Prostate gland (tissue), 2 donors: ENCODE results near the gene PTGER2. TPM values are rescaled to one million over a fixed set of nuclear protein-coding genes. Genes with fewer than 3 reads are reported as not detected.
A peak's percentile ranks its signal among the peaks of the same experiment; 100 is the strongest.

ENCODE experiments used
- DNase-seq: peaks from one replicate; pipeline ENCODE4 v3.0.0-alpha.2; 2019; ENCODE audit warnings: low spot score
- H3K27ac ChIP-seq, 2 donors: fragments of 200-600 bp; sonication (generic); 2 replicates each; pipeline ENCODE4 v1.5.1; 2017 to 2019
- H3K27me3 ChIP-seq: fragments of 200-600 bp; sonication (generic); replicated peaks from 2 replicates; pipeline ENCODE4 v1.5.1; 2019; ENCODE audit not compliant: insufficient read depth
- H3K36me3 ChIP-seq, 2 donors: fragments of 200-600 bp; sonication (generic); 1 replicate in 1 of 2; 2 replicates in 1 of 2; pipeline versions ENCODE4 v1.5.1 to v1.8.1; 2017 to 2019
- H3K4me1 ChIP-seq: fragments of 200-600 bp; sonication (generic); replicated peaks from 2 replicates; pipeline ENCODE4 v1.5.1; 2019
- H3K4me3 ChIP-seq, 2 donors: fragments of 200-600 bp; sonication (generic); 2 replicates each; pipeline ENCODE4 v1.5.1; 2017 to 2019
- H3K9me3 ChIP-seq: fragments of 200-600 bp; sonication (generic); 2 replicates; pipeline ENCODE4 v1.5.1; 2017
- POLR2A ChIP-seq: fragments of 450-650 bp; IDR thresholded peaks from one replicate; pipeline ENCODE4 v1.6.1; 2016; ENCODE audit warnings: antibody characterized with exemption, mild to moderate bottlenecking
- POLR2AphosphoS5 ChIP-seq: sonication (generic); formaldehyde crosslinking; IDR thresholded peaks from one replicate; pipeline ENCODE4 v1.6.1; 2017; ENCODE audit warnings: antibody characterized with exemption
- WGBS: methylation state at CpG from one replicate; pipeline ENCODE4 v1.1.5; 2018; 5-methylcytosine and 5-hydroxymethylcytosine counted together
- intact Hi-C: fragments of 100-400 bp; cut with DNase I; formaldehyde crosslinking; loops from one replicate; pipeline ENCODE4 v1.14.2; 2022
- total RNA-seq, 2 donors: library from RNA; depleted of rRNA; stranded (reverse); fragments of >200 nt; gene quantifications; one replicate each; pipeline ENCODE4 v1.1.0, GENCODE V29; 2016
- TF ChIP-seq, protein P1 (sequence below), 4 experiments: fragments of 200-600 bp in 2 of 4; fragments of 450-650 bp in 2 of 4; sonication (generic) in 2 of 4; IDR thresholded peaks; 1 replicate in 3 of 4; 2 replicates in 1 of 4; pipeline ENCODE4 v1.5.1; 2016 to 2019; ENCODE audit warnings: antibody characterized with exemption in 4 of 4, mild to moderate bottlenecking in 2 of 4, moderate library complexity in 2 of 4

Gene PTGER2
- total RNA-seq, 2 donors from 2014 or later = 5.4 to 8.9 TPM

DNA sequence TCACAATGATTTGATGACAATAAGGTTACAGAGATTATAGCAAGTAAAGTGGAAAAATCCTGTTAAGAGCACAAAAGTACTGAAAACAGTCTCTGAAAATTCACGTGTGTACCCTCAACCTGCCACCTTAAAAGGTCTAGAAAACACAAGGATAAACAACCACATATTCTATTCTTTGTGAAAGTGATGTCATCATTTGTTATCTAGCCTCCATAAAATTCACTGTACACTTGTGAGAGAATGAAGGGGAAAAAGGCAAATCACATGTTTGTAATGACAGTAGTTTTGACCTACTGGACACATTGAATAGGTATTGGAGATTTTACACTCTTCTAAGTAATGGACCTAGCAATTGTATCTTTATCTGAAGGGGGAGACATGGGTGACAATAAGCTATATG is 42.6 kb upstream of the PTGER2 start:
- TF ChIP-seq POLR2AphosphoS5 (no peak), POLR2A (no peak)
- TF ChIP-seq, protein P1, sequence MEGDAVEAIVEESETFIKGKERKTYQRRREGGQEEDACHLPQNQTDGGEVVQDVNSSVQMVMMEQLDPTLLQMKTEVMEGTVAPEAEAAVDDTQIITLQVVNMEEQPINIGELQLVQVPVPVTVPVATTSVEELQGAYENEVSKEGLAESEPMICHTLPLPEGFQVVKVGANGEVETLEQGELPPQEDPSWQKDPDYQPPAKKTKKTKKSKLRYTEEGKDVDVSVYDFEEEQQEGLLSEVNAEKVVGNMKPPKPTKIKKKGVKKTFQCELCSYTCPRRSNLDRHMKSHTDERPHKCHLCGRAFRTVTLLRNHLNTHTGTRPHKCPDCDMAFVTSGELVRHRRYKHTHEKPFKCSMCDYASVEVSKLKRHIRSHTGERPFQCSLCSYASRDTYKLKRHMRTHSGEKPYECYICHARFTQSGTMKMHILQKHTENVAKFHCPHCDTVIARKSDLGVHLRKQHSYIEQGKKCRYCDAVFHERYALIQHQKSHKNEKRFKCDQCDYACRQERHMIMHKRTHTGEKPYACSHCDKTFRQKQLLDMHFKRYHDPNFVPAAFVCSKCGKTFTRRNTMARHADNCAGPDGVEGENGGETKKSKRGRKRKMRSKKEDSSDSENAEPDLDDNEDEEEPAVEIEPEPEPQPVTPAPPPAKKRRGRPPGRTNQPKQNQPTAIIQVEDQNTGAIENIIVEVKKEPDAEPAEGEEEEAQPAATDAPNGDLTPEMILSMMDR (IDR thresholded peaks at IDR 0.05) = no peak
- 89% methylated on average over 1 of the region's 1 CpG for WGBS

DNA sequence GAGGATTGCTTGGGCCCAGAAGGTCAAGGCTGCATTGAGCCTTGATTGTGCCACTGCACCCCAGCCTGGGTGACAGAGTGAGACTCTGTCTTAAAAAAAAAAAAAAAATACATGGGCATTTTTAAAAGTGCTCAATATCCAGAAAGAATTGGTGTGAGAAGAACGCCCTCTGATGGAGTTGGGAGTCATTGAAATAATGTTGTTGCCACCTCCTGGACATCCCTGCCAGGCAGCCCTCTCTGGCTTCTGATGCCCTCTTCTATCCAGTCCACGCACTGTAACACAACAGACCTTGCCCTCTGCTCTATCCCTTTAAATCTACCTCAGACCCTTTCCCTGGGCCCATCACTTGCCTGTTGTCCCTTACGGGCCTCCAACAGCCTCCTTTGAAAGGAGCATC is 41.7 kb upstream of the PTGER2 start:
- no peaks in the 10 kb centered on the region for H3K4me1 ChIP-seq
- no peak overlapping the region for H3K27ac ChIP-seq
- intact Hi-C loops = no loop called here
- TF ChIP-seq POLR2A (no peak), POLR2AphosphoS5 (no peak)
- TF ChIP-seq, protein P1 (IDR thresholded peaks at IDR 0.05) = no peak
- no peaks in the 10 kb centered on the region for H3K27me3 ChIP-seq
- no peaks in the 10 kb centered on the region for H3K36me3 ChIP-seq
- DNase-seq = no peak
- 89% methylated on average over 3 of the region's 3 CpGs for WGBS
- no peak overlapping the region for H3K4me3 ChIP-seq
- no peaks in the 10 kb centered on the region for H3K9me3 ChIP-seq

More for the DNA sequence above, 42.6 kb upstream of the PTGER2 start:
- H3K27ac ChIP-seq = no peak overlapping the region
- H3K27me3 ChIP-seq = no peaks in the 10 kb centered on the region
- no peaks in the 10 kb centered on the region for H3K4me1 ChIP-seq
- DNase-seq = no peak
- H3K4me3 ChIP-seq = no peak overlapping the region
- intact Hi-C loops = no loop called here
- H3K9me3 ChIP-seq = no peaks in the 10 kb centered on the region
- H3K36me3 ChIP-seq = no peaks in the 10 kb centered on the region

DNA sequence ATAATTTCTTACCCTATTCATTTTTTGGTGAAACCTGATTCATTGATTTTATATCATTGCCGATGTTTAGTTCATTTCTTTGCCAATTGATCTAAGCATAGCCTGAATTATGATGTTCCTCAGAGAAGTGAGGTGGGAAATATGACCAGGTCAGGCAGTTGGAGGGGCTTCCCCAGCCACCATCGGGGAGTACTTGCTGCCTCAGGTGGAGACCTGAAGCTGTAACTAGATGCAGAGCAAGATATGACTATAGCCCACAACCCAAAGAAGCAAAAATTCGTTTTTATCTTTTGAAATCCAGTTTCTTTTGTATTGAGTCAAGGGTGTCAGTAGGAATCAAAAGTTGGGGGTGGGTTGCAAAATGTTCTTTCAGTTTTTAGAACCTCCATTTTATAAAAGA is 38.7 kb upstream of the PTGER2 start:
- TF ChIP-seq POLR2AphosphoS5 = no peak
- TF ChIP-seq, protein P1 (IDR thresholded peaks at IDR 0.05) = no peak
- no peak for TF ChIP-seq POLR2A
- H3K27me3 ChIP-seq = no peaks in the 10 kb centered on the region
- 35% methylated on average over 3 of the region's 3 CpGs for WGBS
- H3K36me3 ChIP-seq = no peaks in the 10 kb centered on the region
- DNase-seq = no peak
- intact Hi-C loops = no loop called here
- H3K9me3 ChIP-seq = no peaks in the 10 kb centered on the region
- no peaks in the 10 kb centered on the region for H3K4me1 ChIP-seq
- no peak overlapping the region for H3K4me3 ChIP-seq
- H3K27ac ChIP-seq = no peak overlapping the region

DNA sequence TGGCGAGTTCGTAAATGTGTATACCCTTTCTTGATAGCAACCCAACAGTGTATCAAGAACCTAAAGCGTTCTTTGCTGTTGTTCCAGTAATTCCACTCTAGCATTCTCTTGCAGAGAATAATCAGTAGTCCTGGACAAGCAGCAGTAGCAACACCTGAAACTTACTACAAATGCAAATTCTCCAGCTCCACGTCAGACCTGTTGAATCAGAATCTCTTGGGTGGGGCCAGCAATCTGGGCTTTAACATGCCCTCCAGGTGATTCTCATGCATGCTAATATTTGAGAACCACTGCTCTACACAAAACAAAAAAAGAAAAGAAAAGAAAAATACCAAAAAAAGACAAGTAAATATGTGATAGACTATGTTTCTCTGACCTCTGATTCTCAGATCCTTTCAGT is 36.6 kb upstream of the PTGER2 start:
- Histone ChIP-seq H3K4me3 (no peak overlapping the region), H3K4me1 (no peaks in the 10 kb centered on the region), H3K27me3 (no peaks in the 10 kb centered on the region), H3K9me3 (no peaks in the 10 kb centered on the region), H3K36me3 (no peaks in the 10 kb centered on the region), H3K27ac (no peak overlapping the region)
- 75% methylated on average over 4 of the region's 4 CpGs for WGBS
- TF ChIP-seq, protein P1 (IDR thresholded peaks at IDR 0.05) = no peak
- TF ChIP-seq POLR2A (no peak), POLR2AphosphoS5 (no peak)
- intact Hi-C loops = no loop called here
- DNase-seq = no peak

DNA sequence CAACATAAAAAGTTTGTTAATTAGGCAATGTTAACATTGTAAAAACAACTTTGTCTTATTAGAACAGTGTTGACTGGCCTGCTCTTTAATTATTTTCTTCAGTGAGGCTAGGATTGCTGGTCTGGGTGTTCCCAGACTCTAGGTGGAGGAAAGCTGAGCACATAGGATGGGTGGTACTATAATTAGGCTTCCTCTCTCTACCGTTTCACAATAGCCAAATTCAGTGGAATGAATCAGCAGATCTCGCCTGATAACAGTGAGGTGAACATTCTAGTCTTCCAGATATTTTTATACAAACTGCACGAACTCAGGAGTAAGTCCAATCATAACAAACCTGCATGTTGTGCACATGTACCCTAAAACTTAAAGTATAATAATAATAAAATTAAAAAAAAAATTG is 34.7 kb upstream of the PTGER2 start:
- Histone ChIP-seq H3K9me3 (no peaks in the 10 kb centered on the region), H3K36me3 (no peaks in the 10 kb centered on the region), H3K27ac (no peak overlapping the region), H3K4me3 (no peak overlapping the region), H3K4me1 (no peaks in the 10 kb centered on the region), H3K27me3 (no peaks in the 10 kb centered on the region)
- WGBS = 12% methylated on average over 3 of the region's 3 CpGs
- intact Hi-C loops = no loop called here
- DNase-seq = no peak
- TF ChIP-seq POLR2AphosphoS5 (peak; percentile 15), POLR2A (no peak)
- TF ChIP-seq, protein P1 (IDR thresholded peaks at IDR 0.05) = no peak
